ENCODE measurements around the gene SEPHS2. TPM values are rescaled to one million over a fixed set of nuclear protein-coding genes. Genes with fewer than 3 reads are reported as not detected.

The SEPHS2 gene
- total and polyA plus RNA-seq, 2 of the 8 experiments (the other 6 are each of a cell fraction or from before 2014, with no cell fraction given): 28.2 to 61.8 TPM

- Histone ChIP-seq H3K4me1 (replicated peaks in 1 of 4; ENCODE audit: control insufficient read depth in 3 of 4, insufficient read depth in 4 of 4, low read length in 3 of 4) (peaks cover 0 to 6% (median 4%) of the 10 kb centered on the region in 4 experiments; a peak in 4 of 7 replicates), H3K27me3 (replicated peaks in 1 of 4; ENCODE audit: control insufficient read depth in 3 of 4, extremely low read depth in 1 of 4, insufficient read depth in 3 of 4, low read length in 3 of 4) (no peaks in the 10 kb centered on the region), H3K4me3 (ENCODE audit: extremely low read depth in 1 of 4, insufficient read depth in 2 of 4, low read depth in 3 of 4, low read length in 4 of 4) (peak within 1 kb of the TSS; percentile 63 to 85 (median 80)), H2AFZ (ENCODE audit: low read length) (peak within 1 kb of the TSS; percentile 93), H3K23ac (ENCODE audit: insufficient read length) (no peak within 1 kb of the TSS), H3K9me3 (ENCODE audit: insufficient read depth in 2 of 2, low read depth in 1 of 2, low read length in 1 of 2) (no peaks in the 10 kb centered on the region), H4K5ac (ENCODE audit: insufficient read length, low read depth, low read length) (peak within 1 kb of the TSS; percentile 16), H3K14ac (ENCODE audit: insufficient read length) (no peak within 1 kb of the TSS), H4K8ac (ENCODE audit: extremely low read depth, insufficient read depth, low read length) (peak within 1 kb of the TSS; percentile 91; the same call in 1 of the 2 replicates), H2BK12ac (ENCODE audit: low read depth, low read length) (peak within 1 kb of the TSS; percentile 76), H3K27ac (ENCODE audit: low read depth, low read length) (peak within 1 kb of the TSS; percentile 34; the same call in 1 of the 2 replicates), H4K91ac (replicated peaks; ENCODE audit: insufficient read length, low read length) (peak within 1 kb of the TSS; percentile 25), H3K56ac (replicated peaks; ENCODE audit: insufficient read length, low read depth, low read length) (no peak within 1 kb of the TSS), H2BK5ac (ENCODE audit: low read depth, low read length) (peak within 1 kb of the TSS; percentile 67; the same call in 1 of the 2 replicates), H3K79me1 (ENCODE audit: low read depth, low read length) (peaks cover 3% of the 10 kb centered on the region; the same call in 1 of the 2 replicates), H3K36me3 (ENCODE audit: control insufficient read depth in 2 of 4, insufficient read depth in 4 of 4, low read length in 3 of 4) (peaks cover 8 to 14% (median 9%) of the 10 kb centered on the region in 4 experiments; a peak in 7 of 8 replicates), H3K9ac (replicated peaks in 1 of 4; ENCODE audit: extremely low read depth in 1 of 4, low read depth in 3 of 4, low read length in 3 of 4) (peak within 1 kb of the TSS; percentile 24 to 60 (median 46); a peak in 6 of 7 replicates), H3K4ac (replicated peaks; ENCODE audit: insufficient read length, low read depth, low read length) (peak within 1 kb of the TSS; percentile 16), H2BK120ac (replicated peaks; ENCODE audit: low read depth, low read length) (no peak within 1 kb of the TSS), H3K4me2 (ENCODE audit: insufficient read depth in 1 of 2, low read depth in 2 of 2, low read length in 2 of 2) (peak within 1 kb of the TSS; percentile 55 to 83), H3K23me2 (ENCODE audit: low read depth, low read length) (peaks cover 7% of the 10 kb centered on the region; the same call in 1 of the 2 replicates), H4K20me1 (replicated peaks in 1 of 2; ENCODE audit: control insufficient read depth in 1 of 2, insufficient read depth in 2 of 2, low read length in 2 of 2) (peaks cover 2% of the 10 kb centered on the region in 2 experiments), H2AK5ac (ENCODE audit: low read depth, low read length) (no peak within 1 kb of the TSS; the same call in 1 of the 2 replicates), H2BK20ac (ENCODE audit: low read length) (no peak within 1 kb of the TSS), H3K79me2 (ENCODE audit: control insufficient read depth in 1 of 2, insufficient read depth in 2 of 2, low read length in 2 of 2) (peaks cover 0 to 23% of the 10 kb centered on the region in 2 experiments; a peak in 2 of 4 replicates), H3K18ac (ENCODE audit: extremely low read depth, low read length) (peak within 1 kb of the TSS; percentile 62), H2BK15ac (ENCODE audit: low read length) (peak within 1 kb of the TSS; percentile 81)
- WGBS, 2 experiments (ENCODE audit: extremely low coverage in 1 of 2, insufficient coverage in 1 of 2, insufficient read length in 1 of 2, insufficient replicate concordance in 2 of 2, low coverage in 1 of 2, low lambda C conversion rate in 2 of 2, missing lambda C conversion rate in 1 of 2): 3% methylated on average over 49 of the region's 49 CpGs; no CpG with 5 or more reads in 1 of the 2 experiments
- FAIRE-seq (peak; percentile 90), DNase-seq (ENCODE audit: low read depth in 1 of 2, low spot score in 2 of 2) (peak; percentile 87 to 96)
- CTCF ChIA-PET (ENCODE audit: partially characterized antibody): interaction anchor here (0.6 to 2.5 kb wide), 42 partner anchors 12 to 484 kb away, joined by 3 to 17 read pairs (median 5); partner anchors contain the start of genes ZNF689, ZNF747, ZNF764 and ZNF771
- POLR2A ChIA-PET (ENCODE audit: partially characterized antibody): interaction anchor here (0.5 to 2.3 kb wide), 18 partner anchors 12 to 226 kb away, joined by 3 to 15 read pairs (median 4); partner anchors contain the start of genes ZNF48, ZNF688, ZNF689 and ZNF747
- TF ChIP-seq NRF1 (IDR thresholded peaks at IDR 0.05; ENCODE audit: low read depth, low read length) (peak; percentile 39), TCF12 (IDR thresholded peaks at IDR 0.05; ENCODE audit: low read depth, low read length) (peak; percentile 28; the same call in 1 of the 2 replicates), SUZ12 (IDR thresholded peaks at IDR 0.05; ENCODE audit: low read length) (no peak), CHD1 (IDR thresholded peaks at IDR 0.05; ENCODE audit: low read depth, low read length) (no peak), SP1 (IDR thresholded peaks at IDR 0.05; ENCODE audit: low read depth, low read length) (peak; percentile 84), CBX8 (IDR thresholded peaks at IDR 0.05; ENCODE audit: borderline replicate concordance, low read depth, low read length) (no peak), RAD21 (IDR thresholded peaks at IDR 0.05 in 1 of 2, conservative IDR thresholded peaks at IDR 0.05 in 1 of 2; ENCODE audit: low read depth in 2 of 2, low read length in 2 of 2) (peak; percentile 46 to 54), KDM5A (IDR thresholded peaks at IDR 0.05; ENCODE audit: low read length) (no peak)
- TF ChIP-seq, protein P1, sequence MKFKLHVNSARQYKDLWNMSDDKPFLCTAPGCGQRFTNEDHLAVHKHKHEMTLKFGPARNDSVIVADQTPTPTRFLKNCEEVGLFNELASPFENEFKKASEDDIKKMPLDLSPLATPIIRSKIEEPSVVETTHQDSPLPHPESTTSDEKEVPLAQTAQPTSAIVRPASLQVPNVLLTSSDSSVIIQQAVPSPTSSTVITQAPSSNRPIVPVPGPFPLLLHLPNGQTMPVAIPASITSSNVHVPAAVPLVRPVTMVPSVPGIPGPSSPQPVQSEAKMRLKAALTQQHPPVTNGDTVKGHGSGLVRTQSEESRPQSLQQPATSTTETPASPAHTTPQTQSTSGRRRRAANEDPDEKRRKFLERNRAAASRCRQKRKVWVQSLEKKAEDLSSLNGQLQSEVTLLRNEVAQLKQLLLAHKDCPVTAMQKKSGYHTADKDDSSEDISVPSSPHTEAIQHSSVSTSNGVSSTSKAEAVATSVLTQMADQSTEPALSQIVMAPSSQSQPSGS (IDR thresholded peaks at IDR 0.05; ENCODE audit: low read length): peak; percentile 50; the same call in 1 of the 2 replicates
Observed at GRCh38 chr16:30429678-30430427, 15.8 kb downstream of the SEPHS2 start, which contains the start of gene DCTPP1. TSS of gene DCTPP1 (minus strand) at chr16:30430030. CDS start at chr16:30429980, 50 bp downstream.
